Endothelial cell of umbilical vein (primary cell): ENCODE measurements around the gene RER1. TPM values are rescaled to one million over a fixed set of nuclear protein-coding genes. Genes with fewer than 3 reads are reported as not detected.

Experiments used
- BruUV-seq: library from RNA; stranded (reverse); fragments of 400-500 nt; replicated peaks from 2 replicates; lab custom pipeline; 2021; lab: Mats Ljungman, UMichigan
- CTCF ChIA-PET: fragments of 300-600, 350-600 bp; sonication (Branson Sonifier 250); formaldehyde crosslinking; loops from one replicate; lab custom pipeline; 2021; ENCODE audit warnings: antibody characterized with exemption, inconsistent platforms; lab: Charles Lee
- POLR2A ChIA-PET: fragments of 300-600, 350-600 bp; sonication (Branson Sonifier 250); formaldehyde crosslinking; loops from one replicate; lab custom pipeline; 2021; ENCODE audit warnings: antibody characterized with exemption, inconsistent platforms; lab: Charles Lee
- DNase-seq: peaks from one replicate; pipeline ENCODE4 v3.0.0-alpha.2; 2011; ENCODE audit warnings: low read depth, low spot score
- FAIRE-seq: peaks from 2 replicates; lab custom pipeline; 2011; peaks lifted over from hg19 to GRCh38; lab: Jason Lieb, UNC
- H2AFZ ChIP-seq: 2 replicates; pipeline ENCODE4 v1.6.0; 2012; ENCODE audit warnings: low read depth, low read length, control low read depth, inconsistent platforms
- H3K27ac ChIP-seq: 2 replicates; pipeline ENCODE4 v1.5.1; 2011; ENCODE audit warnings: low read depth, mild to moderate bottlenecking, control low read depth, low read length, moderate library complexity; ENCODE audit not compliant: insufficient read depth
- H3K27me3 ChIP-seq, 2 experiments: 2 replicates each; pipeline versions ENCODE4 v1.6.0 to v1.6.1; 2011; ENCODE audit warnings: low read length in 2 of 2, mixed read lengths in 1 of 2; ENCODE audit not compliant: control insufficient read depth in 2 of 2, insufficient read depth in 2 of 2
- H3K36me3 ChIP-seq, 2 experiments: 2 replicates in 1 of 2; 3 replicates in 1 of 2; pipeline ENCODE4 v1.5.1; 2011; ENCODE audit warnings: low read length in 2 of 2, mild to moderate bottlenecking in 1 of 2, moderate library complexity in 1 of 2; ENCODE audit not compliant: control insufficient read depth in 2 of 2, insufficient read depth in 2 of 2; ENCODE audit errors: extremely low read depth in 1 of 2
- H3K4me1 ChIP-seq: 3 replicates; pipeline ENCODE4 v1.5.1; 2011; ENCODE audit warnings: mild to moderate bottlenecking, low read length; ENCODE audit not compliant: control insufficient read depth, insufficient read depth; ENCODE audit errors: extremely low read depth
- H3K4me2 ChIP-seq: 2 replicates; pipeline ENCODE4 v1.6.1; 2011; ENCODE audit warnings: low read length, control low read depth, mixed read lengths; ENCODE audit not compliant: insufficient read depth
- H3K4me3 ChIP-seq, 3 experiments: fragments of 200-600 bp in 1 of 3; sonication (generic), shearing (Covaris generic) in 1 of 3; replicated peaks in 1 of 3; 2 replicates each; pipeline ENCODE4 v1.5.1; 2011 to 2016; ENCODE audit warnings: control low read depth in 3 of 3, low read length in 3 of 3, mild to moderate bottlenecking in 2 of 3, inconsistent platforms in 1 of 3, low read depth in 1 of 3, moderate library complexity in 1 of 3; ENCODE audit not compliant: insufficient read depth in 1 of 3
- H3K79me2 ChIP-seq: 2 replicates; pipeline ENCODE4 v1.6.0; 2012; ENCODE audit warnings: low read length, inconsistent platforms; ENCODE audit not compliant: control insufficient read depth, insufficient read depth
- H3K9ac ChIP-seq: replicated peaks from 2 replicates; pipeline ENCODE3; 2011; ENCODE audit warnings: low read length, control low read depth; ENCODE audit not compliant: insufficient read depth; ENCODE audit errors: extremely low read depth
- H3K9me1 ChIP-seq: replicated peaks from 3 replicates; pipeline ENCODE4 v1.6.0; 2011; ENCODE audit warnings: mild to moderate bottlenecking, low read length; ENCODE audit not compliant: control insufficient read depth, insufficient read depth; ENCODE audit errors: extremely low read depth
- H3K9me3 ChIP-seq: replicated peaks from 2 replicates; pipeline ENCODE4 v1.5.1; 2012; ENCODE audit warnings: low read length, inconsistent platforms; ENCODE audit not compliant: control insufficient read depth, insufficient read depth
- H4K20me1 ChIP-seq: replicated peaks from 2 replicates; pipeline ENCODE3; 2011; ENCODE audit warnings: mild to moderate bottlenecking, low read length; ENCODE audit not compliant: control insufficient read depth, insufficient read depth; ENCODE audit errors: extremely low read depth
- CTCF ChIP-seq, 2 donors: IDR thresholded peaks; 1 replicate in 1 of 2; 2 replicates in 1 of 2; pipeline ENCODE4 v1.5.1; 2011; ENCODE audit warnings: low read length in 2 of 2, mild to moderate bottlenecking in 2 of 2, moderate library complexity in 2 of 2, control low read depth in 1 of 2, inconsistent platforms in 1 of 2, low read depth in 1 of 2; ENCODE audit not compliant: insufficient read depth in 1 of 2; ENCODE audit errors: extremely low read depth in 1 of 2
- EZH2 ChIP-seq: IDR thresholded peaks from 2 replicates; pipeline ENCODE4 v1.6.1; 2012; ENCODE audit warnings: borderline replicate concordance, low read depth, mild to moderate bottlenecking, moderate library complexity, low read length, inconsistent platforms; ENCODE audit not compliant: severe bottlenecking
- FOS ChIP-seq: IDR thresholded peaks from 2 replicates; pipeline ENCODE4 v1.6.1; 2011; ENCODE audit warnings: mild to moderate bottlenecking, low read length, moderate library complexity, borderline replicate concordance; ENCODE audit not compliant: insufficient read depth
- GATA2 ChIP-seq: IDR thresholded peaks from 2 replicates; pipeline ENCODE4 v1.7.0; 2011; ENCODE audit warnings: low read depth, mild to moderate bottlenecking, moderate library complexity, mixed read lengths, low read length; ENCODE audit not compliant: insufficient read length, insufficient read depth
- JUN ChIP-seq: IDR thresholded peaks from 2 replicates; pipeline ENCODE4 v1.6.1; 2011; ENCODE audit warnings: borderline replicate concordance, low read depth; ENCODE audit not compliant: insufficient read length, insufficient read depth
- MAX ChIP-seq: IDR thresholded peaks from 2 replicates; pipeline ENCODE4 v1.6.1; 2011; ENCODE audit not compliant: insufficient read depth, insufficient read length
- MYC ChIP-seq: IDR thresholded peaks from one replicate; pipeline ENCODE4 v1.6.1; 2011; ENCODE audit warnings: mild to moderate bottlenecking, low read depth, low read length
- POLR2A ChIP-seq: IDR thresholded peaks from 2 replicates; pipeline ENCODE4 v1.6.1; 2012; ENCODE audit warnings: low read depth, mild to moderate bottlenecking, control low read depth, low read length
- POLR2AphosphoS5 ChIP-seq: IDR thresholded peaks from 2 replicates; pipeline ENCODE4 v1.6.1; 2012; ENCODE audit warnings: low read depth, mild to moderate bottlenecking, control low read depth, low read length, moderate library complexity; ENCODE audit not compliant: insufficient read depth
- dilution Hi-C: fragments of 300-500 bp; cut with MboI; formaldehyde crosslinking; loops from one replicate; pipeline ENCODE4 v1.15.0; 2019; ENCODE audit warnings: low sequenced_read_pairs; ENCODE audit not compliant: extremely low pct_ligation_motif_present
- intact Hi-C: fragments of 100-400 bp; cut with micrococcal nuclease; formaldehyde crosslinking; loops from one replicate; pipeline ENCODE4 v1.10.0; 2022
- polyA plus RNA-seq, 4 experiments: library from polyadenylated mRNA; depleted of rRNA in 3 of 4; stranded (reverse) in 3 of 4; unstranded in 1 of 4; fragments of >200 nt; gene quantifications; 2 replicates each; pipeline versions ENCODE4 v1.2.1 to v1.2.3, GENCODE V29; 2011 to 2012; ENCODE audit warnings: missing spikeins in 1 of 4
- total RNA-seq: library from RNA; stranded (reverse); gene quantifications from 2 replicates; pipeline ENCODE4 v1.2.3, GENCODE V29; 2021

The RER1 gene
- total and polyA plus RNA-seq, 2 donors (not counting 3 experiments of a cell fraction or from before 2014, with no cell fraction given), result 179 to 292 TPM

- Histone ChIP-seq H3K4me1 (no peaks in the 10 kb centered on the region), H2AFZ (no peak overlapping the region), H3K9me3 (no peaks in the 10 kb centered on the region), H3K27ac (no peak overlapping the region), H3K9ac (no peak overlapping the region), H3K9me1 (no peaks in the 10 kb centered on the region), H3K79me2 (no peaks in the 10 kb centered on the region), H4K20me1 (no peaks in the 10 kb centered on the region), H3K4me2 (no peak overlapping the region), H3K36me3 (no peaks in the 10 kb centered on the region), H3K27me3 (no peaks in the 10 kb centered on the region), H3K4me3 (no peak overlapping the region)
- dilution Hi-C loops, result no loop called here
- TF ChIP-seq FOS (no peak), POLR2AphosphoS5 (no peak), POLR2A (no peak), MAX (no peak), MYC (no peak), GATA2 (no peak), EZH2 (no peak), JUN (no peak), CTCF (IDR thresholded peaks at IDR 0.05; ENCODE audit: extremely low read depth in 1 of 2, insufficient read depth in 1 of 2, low read depth in 1 of 2, low read length in 2 of 2) (no peak)
- FAIRE-seq, result no peak
- POLR2A ChIA-PET, result no interaction called here
- intact Hi-C loops, result no loop called here
- CTCF ChIA-PET, result interaction anchor here (1.1 kb wide), 1 partner anchor 1005 kb away, joined by 3 read pairs; no protein-coding TSS in a partner anchor
- no TSS peak for BruUV-seq
- DNase-seq, result no peak
Observed at GRCh38 chr1:2418791-2419320, 27.2 kb downstream of the RER1 start.
